ENCODE data around the gene CCDC38.

CCDC38 gene

DNA sequence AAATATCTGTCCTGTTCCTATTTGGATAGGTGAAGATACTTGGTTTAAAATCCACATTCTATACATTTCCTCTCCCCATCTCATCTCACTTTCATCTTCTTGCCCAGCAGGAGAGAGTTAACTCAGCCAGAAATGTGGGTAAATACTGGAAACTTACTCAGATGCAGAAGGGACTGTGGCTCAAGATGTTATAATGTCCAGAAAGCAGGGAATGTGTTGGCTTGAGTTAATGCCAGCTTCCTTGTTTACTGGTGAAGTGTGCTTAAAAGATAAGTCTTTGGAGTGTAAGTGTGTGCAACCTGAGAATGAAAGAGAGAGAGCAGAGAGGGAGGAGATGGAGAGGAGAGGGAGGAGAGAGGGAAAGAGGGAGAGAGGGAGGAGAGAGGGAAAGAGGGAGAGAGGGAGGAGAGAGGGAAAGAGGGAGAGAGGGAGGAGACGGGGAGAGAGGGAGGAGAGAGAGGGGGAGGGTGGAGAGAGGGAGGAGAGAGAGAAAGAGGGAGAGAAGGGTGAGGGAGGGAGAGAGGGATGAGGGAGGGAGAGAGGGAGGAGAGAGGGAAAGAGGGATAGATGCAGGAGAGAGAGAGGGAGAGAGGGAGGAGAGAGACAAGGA, 105.7 kb downstream of the CCDC38 start:
- no peak for DNase-seq (ENCODE audit: low read depth in 2 of 2)

DNA sequence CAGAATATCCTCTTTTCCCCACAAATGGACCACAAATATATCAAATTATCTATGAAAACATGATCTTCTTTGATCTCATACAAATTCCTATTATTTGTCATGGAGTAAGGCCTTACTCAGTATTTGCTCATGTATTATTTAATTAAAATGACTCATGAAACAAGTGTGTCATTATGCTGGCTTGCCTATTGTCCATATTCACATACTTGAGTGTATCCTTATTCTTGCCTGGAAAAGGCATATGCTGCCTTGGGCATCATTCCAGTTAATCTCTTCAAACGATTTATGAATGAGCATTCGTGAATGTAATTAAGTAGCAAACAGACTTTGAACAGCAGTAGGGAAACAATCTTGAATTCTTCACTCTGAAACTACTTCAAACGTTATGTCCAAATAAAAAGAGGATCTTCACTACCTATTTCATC, 106.2 kb downstream of the CCDC38 start:
- DNase-seq (ENCODE audit: low read depth in 2 of 2): no peak

DNA sequence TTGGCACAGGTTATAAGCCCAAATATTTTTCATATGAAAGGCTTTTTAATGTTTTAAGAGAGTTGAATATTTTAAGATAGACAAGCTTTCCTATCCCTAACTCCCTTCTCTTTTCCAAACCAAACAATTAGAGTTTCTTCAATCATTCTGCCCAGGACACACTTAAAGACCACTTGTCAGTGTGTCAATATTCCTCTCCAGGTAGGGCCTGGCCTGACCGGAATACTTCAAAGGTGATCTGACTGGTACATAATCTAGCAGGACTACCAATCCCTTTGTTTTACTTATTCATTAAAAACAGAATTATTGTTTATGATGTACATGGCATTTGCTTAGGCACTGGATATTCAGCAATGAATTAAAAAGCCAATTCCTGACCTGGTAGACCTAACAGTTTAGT, 107.8 kb downstream of the CCDC38 start:
- DNase-seq (ENCODE audit: low read depth in 2 of 2): no peak

- DNase-seq (ENCODE audit: low read depth in 2 of 2): no peak
Observed at GRCh38 chr12:95830335-95831089, 111.9 kb downstream of the CCDC38 start.

DNA sequence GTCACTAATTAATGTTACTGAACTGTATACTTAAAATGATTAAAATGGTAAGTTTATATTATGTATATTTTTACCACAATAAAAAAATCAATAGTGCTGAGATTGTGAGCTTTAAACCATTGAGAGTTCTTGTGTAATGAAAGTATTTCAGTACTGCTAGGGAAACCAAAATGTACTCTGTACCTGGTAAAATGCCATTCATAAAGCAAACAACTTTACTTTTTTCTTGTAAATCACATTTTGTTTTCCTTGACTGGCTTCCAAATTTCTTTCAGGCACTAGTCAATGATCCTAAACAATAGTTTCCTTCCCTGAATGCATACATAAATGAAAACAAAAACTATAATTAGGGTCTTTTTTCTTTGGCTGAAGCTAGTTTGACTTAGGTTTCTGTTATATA, 113.0 kb downstream of the CCDC38 start:
- DNase-seq (ENCODE audit: low read depth in 2 of 2): no peak

GRCh38 chr12:95820096-95820703, 122.2 kb downstream of the CCDC38 start:
- DNase-seq (ENCODE audit: low read depth in 2 of 2): no peak
